SK-N-SH treated with all-trans-retinoic acid at 6 μM for 48 hours (cell line): ENCODE measurements around the gene TMEM87B.

ENCODE experiments used
- ATAC-seq: fragments of 200-7000 bp; cut with Tn5 transposase; 3 replicates; pipeline ENCODE4 v1.9.1; 2020; ENCODE audit warnings: mild to moderate bottlenecking, moderate library complexity
- ARNTL ChIP-seq: fragments of 450-650 bp; formaldehyde crosslinking; IDR thresholded peaks from 2 replicates; pipeline ENCODE4 v1.5.0; 2020; ENCODE audit warnings: low read depth, mild to moderate bottlenecking, moderate library complexity, borderline replicate concordance
- BACH2 ChIP-seq: fragments of 250-450 bp; sonication (Bioruptor Pico); IDR thresholded peaks from 2 replicates; pipeline ENCODE4 v1.9.0; 2021; ENCODE audit warnings: mild to moderate bottlenecking, borderline replicate concordance
- CREB5 ChIP-seq: fragments of 250-450 bp; sonication (Bioruptor Pico); IDR thresholded peaks from 2 replicates; pipeline ENCODE4 v1.5.1; 2020; ENCODE audit warnings: low read depth, mild to moderate bottlenecking, moderate library complexity
- CSDC2 ChIP-seq: fragments of 250-450 bp; sonication (Bioruptor Pico); IDR thresholded peaks from 2 replicates; pipeline ENCODE4 v1.5.0; 2020; ENCODE audit warnings: mild to moderate bottlenecking, moderate library complexity
- CSRNP3 ChIP-seq: fragments of 250-450 bp; sonication (Bioruptor Pico); IDR thresholded peaks from 2 replicates; pipeline ENCODE4 v1.5.1; 2021; ENCODE audit warnings: mild to moderate bottlenecking, moderate library complexity
- ESRRG ChIP-seq: fragments of 250-450 bp; sonication (Bioruptor Pico); IDR thresholded peaks from 2 replicates; pipeline ENCODE4 v1.6.1; 2021; ENCODE audit warnings: mild to moderate bottlenecking
- GLIS3 ChIP-seq: fragments of 250-450 bp; sonication (Bioruptor Pico); IDR thresholded peaks from 2 replicates; pipeline ENCODE4 v1.5.0; 2020; ENCODE audit warnings: mild to moderate bottlenecking, moderate library complexity
- ISL1 ChIP-seq: fragments of 250-450 bp; sonication (Bioruptor Pico); IDR thresholded peaks from 2 replicates; pipeline ENCODE4 v2.1.2; 2022; ENCODE audit warnings: mild to moderate bottlenecking, moderate library complexity
- POU6F1 ChIP-seq: fragments of 250-450 bp; sonication (Bioruptor Pico); IDR thresholded peaks from 2 replicates; pipeline ENCODE4 v1.8.0; 2021; ENCODE audit warnings: low read depth, mild to moderate bottlenecking, moderate library complexity, borderline replicate concordance
- PPARA ChIP-seq: fragments of 250-450 bp; sonication (Bioruptor Pico); IDR thresholded peaks from 2 replicates; pipeline ENCODE4 v1.5.0; 2020; ENCODE audit warnings: mild to moderate bottlenecking, borderline replicate concordance
- RARB ChIP-seq: fragments of 250-450 bp; sonication (Bioruptor Pico); IDR thresholded peaks from 2 replicates; pipeline ENCODE4 v1.8.0; 2021; ENCODE audit warnings: mild to moderate bottlenecking, moderate library complexity
- TCF4 ChIP-seq: fragments of 250-450 bp; sonication (Bioruptor Pico); IDR thresholded peaks from 2 replicates; pipeline ENCODE4 v1.8.0; 2021; ENCODE audit warnings: mild to moderate bottlenecking, moderate library complexity, borderline replicate concordance
- TOX ChIP-seq: fragments of 250-450 bp; sonication (Bioruptor Pico); IDR thresholded peaks from 2 replicates; pipeline ENCODE4 v1.8.0; 2021; ENCODE audit warnings: mild to moderate bottlenecking, moderate library complexity, borderline replicate concordance
- TSHZ2 ChIP-seq: fragments of 250-450 bp; sonication (Bioruptor Pico); IDR thresholded peaks from 2 replicates; pipeline ENCODE4 v1.5.0; 2020; ENCODE audit warnings: mild to moderate bottlenecking, moderate library complexity
- ZC3H10 ChIP-seq: fragments of 250-450 bp; sonication (Bioruptor Pico); IDR thresholded peaks from 2 replicates; pipeline ENCODE4 v1.5.1; 2021; ENCODE audit warnings: mild to moderate bottlenecking, moderate library complexity
- ZFP3 ChIP-seq: fragments of 250-450 bp; sonication (Bioruptor Pico); IDR thresholded peaks from 2 replicates; pipeline ENCODE4 v1.5.0; 2020; ENCODE audit warnings: mild to moderate bottlenecking, moderate library complexity
- ZFP30 ChIP-seq: fragments of 450-650 bp; formaldehyde crosslinking; IDR thresholded peaks from 2 replicates; pipeline ENCODE4 v1.5.0; 2022; ENCODE audit warnings: mild to moderate bottlenecking, moderate library complexity
- ZNF565 ChIP-seq: fragments of 450-650 bp; formaldehyde crosslinking; conservative IDR thresholded peaks from 2 replicates; pipeline ENCODE4 v1.5.0; 2020; ENCODE audit warnings: low read depth, mild to moderate bottlenecking, moderate library complexity
- ZNF70 ChIP-seq: fragments of 450-650 bp; formaldehyde crosslinking; IDR thresholded peaks from 2 replicates; pipeline ENCODE4 v1.5.0; 2020; ENCODE audit warnings: mild to moderate bottlenecking, moderate library complexity
- ZNF8 ChIP-seq: fragments of 450-650 bp; formaldehyde crosslinking; IDR thresholded peaks from 2 replicates; pipeline ENCODE4 v1.5.0; 2020; ENCODE audit warnings: mild to moderate bottlenecking, moderate library complexity

TMEM87B gene

GRCh38 chr2:112155331-112156151, 100.5 kb downstream of the TMEM87B start:
- ATAC-seq = no peak
- no peak for TF ChIP-seq ZC3H10 (CRISPR knock-in tag)
- TF ChIP-seq ZNF565 (CRISPR knock-in tag) = no peak
- no peak for TF ChIP-seq PPARA
- TF ChIP-seq BACH2 (CRISPR knock-in tag) = no peak
- TF ChIP-seq CSRNP3 (CRISPR knock-in tag) = no peak
- no peak for TF ChIP-seq ARNTL (CRISPR knock-in tag)
- TF ChIP-seq RARB (CRISPR knock-in tag) = no peak
- TF ChIP-seq CREB5 (CRISPR knock-in tag) = no peak
- no peak for TF ChIP-seq POU6F1 (CRISPR knock-in tag)
- no peak for TF ChIP-seq ISL1
- TF ChIP-seq TCF4 (CRISPR knock-in tag) = no peak
- no peak for TF ChIP-seq GLIS3 (CRISPR knock-in tag)
- TF ChIP-seq ZFP3 (CRISPR knock-in tag) = no peak
- no peak for TF ChIP-seq TSHZ2 (CRISPR knock-in tag)
- TF ChIP-seq ESRRG (CRISPR knock-in tag) = no peak
- TF ChIP-seq ZFP30 (CRISPR knock-in tag) = no peak
- no peak for TF ChIP-seq TOX
- no peak for TF ChIP-seq CSDC2
- no peak for TF ChIP-seq ZNF70 (CRISPR knock-in tag)

- ATAC-seq = peak; percentile 53
These were observed 101.3 kb downstream of the TMEM87B start for GRCh38 chr2:112156152-112156986.

GRCh38 chr2:112157472-112157871, 102.4 kb downstream of the TMEM87B start:
- no peak for ATAC-seq
- TF ChIP-seq GLIS3 (CRISPR knock-in tag) = no peak
- no peak for TF ChIP-seq ZC3H10 (CRISPR knock-in tag)
- no peak for TF ChIP-seq CREB5 (CRISPR knock-in tag)
- TF ChIP-seq ISL1 = no peak
- no peak for TF ChIP-seq CSRNP3 (CRISPR knock-in tag)
- TF ChIP-seq TCF4 (CRISPR knock-in tag) = no peak
- no peak for TF ChIP-seq ZNF70 (CRISPR knock-in tag)
- no peak for TF ChIP-seq TSHZ2 (CRISPR knock-in tag)
- TF ChIP-seq ZNF8 (CRISPR knock-in tag) = no peak
- no peak for TF ChIP-seq ARNTL (CRISPR knock-in tag)

More at GRCh38 chr2:112156152-112156986, 101.3 kb downstream of the TMEM87B start:
- TF ChIP-seq ISL1 (no peak), ZNF565 (CRISPR knock-in tag) (no peak)
- TF ChIP-seq, all 23 proteins: peak for 0
